CD4-positive, alpha-beta T cell treated with Interleukin-21 for 1 hour (primary cell): ENCODE measurements around the gene MPHOSPH10.
"Not testable (repeated sequence)": the region's sequence is repeated elsewhere in the genome, so short reads cannot be mapped to it uniquely, and the experiment has no call there.

Experiments used
- DNase-seq: peaks from one replicate; pipeline ENCODE4 v3.0.0-alpha.2; 2020

Gene MPHOSPH10

DNA sequence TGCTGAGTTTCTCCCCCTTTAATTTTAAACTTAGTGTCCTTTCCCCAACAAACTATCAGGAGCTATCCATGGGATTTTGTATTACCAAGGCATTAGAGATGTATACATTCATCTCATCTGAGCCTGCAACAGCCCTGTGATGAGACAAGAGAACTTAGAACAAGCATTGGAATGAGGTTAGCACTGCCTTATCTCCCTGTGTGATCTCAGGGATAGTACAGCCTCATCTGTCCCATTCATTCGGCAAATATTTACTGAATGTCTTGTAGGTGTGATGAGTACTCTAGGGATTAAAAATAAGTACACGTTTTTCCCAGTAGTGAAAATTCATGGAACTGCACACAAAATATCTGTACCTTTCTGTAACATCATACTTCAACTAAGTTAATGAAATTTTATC, 50.9 kb downstream of the MPHOSPH10 start:
- DNase-seq = no peak

DNA sequence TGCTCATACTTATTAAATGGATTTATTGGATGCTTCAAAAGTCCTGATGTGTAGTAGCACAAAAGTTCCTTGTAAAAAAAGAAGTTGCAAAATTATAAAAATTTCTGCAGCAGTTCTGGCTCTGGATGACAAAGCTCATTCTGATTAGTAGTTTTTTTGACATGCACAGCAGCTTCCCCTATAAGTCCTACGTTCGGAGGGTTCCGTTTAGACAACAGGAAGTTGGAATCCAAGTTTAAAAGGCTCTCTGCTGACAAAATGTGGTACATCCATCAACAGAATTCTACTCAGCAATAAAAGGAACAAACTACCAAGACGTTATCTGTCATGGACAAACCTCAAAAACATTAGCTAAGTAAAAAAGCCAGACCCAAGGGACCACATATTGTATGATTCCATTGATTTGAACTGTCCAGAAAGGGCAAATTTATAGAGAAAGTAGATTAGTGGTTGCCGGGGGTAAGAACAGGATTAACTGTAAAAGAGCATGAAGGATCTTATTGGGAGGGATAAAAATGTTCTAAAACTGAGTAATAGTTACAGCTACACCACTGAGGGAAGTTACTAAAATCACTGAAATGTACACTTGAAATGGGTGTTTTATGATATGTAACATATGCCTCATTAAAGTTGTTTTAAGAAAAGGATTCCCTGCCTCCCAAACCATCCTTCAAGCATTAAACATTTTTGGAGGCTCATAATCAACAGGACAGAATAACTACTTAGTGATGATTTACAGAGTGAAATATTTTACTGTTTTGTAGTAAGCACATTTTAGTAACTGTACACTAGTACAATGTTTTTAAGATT, 53.1 kb downstream of the MPHOSPH10 start:
- not testable (repeated sequence) for DNase-seq

DNA sequence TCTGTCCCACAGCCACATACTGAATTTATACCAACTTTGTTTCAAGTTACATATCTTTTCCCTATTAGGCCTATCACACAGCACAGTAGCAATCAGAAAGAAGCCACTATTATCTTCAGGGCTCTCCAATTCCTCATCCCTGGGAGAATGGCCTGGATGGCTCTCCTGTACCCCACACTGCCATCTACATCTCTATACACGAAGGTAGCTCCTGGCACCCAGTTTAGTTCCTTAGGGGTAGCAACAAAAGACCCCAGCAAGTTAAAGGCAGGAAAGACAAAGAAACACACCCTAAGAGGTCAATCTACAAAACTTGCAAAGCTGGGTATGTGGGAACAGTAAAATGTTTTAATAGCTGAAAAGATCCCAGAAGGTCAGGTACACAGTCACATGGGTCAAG, 56.5 kb downstream of the MPHOSPH10 start:
- DNase-seq = no peak

DNA sequence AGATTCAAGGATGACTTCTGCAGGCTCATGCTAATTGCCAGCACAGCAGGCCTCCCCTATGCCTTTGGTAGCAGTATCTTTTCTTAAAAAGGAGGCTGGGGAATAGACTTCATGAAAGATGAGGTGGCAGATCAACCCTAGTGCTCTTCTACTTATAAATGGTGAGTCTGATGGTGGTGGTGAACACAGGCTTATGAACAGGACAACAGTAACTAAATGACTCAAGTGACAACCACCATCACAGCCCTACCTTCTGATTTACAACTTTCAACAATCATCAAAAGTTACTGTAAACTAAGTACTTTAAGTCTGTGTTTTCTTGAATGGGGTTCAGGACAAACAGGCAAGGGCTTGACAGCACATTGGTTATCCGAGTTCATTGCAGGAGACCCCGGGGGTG, 57.2 kb downstream of the MPHOSPH10 start:
- DNase-seq = no peak

DNA sequence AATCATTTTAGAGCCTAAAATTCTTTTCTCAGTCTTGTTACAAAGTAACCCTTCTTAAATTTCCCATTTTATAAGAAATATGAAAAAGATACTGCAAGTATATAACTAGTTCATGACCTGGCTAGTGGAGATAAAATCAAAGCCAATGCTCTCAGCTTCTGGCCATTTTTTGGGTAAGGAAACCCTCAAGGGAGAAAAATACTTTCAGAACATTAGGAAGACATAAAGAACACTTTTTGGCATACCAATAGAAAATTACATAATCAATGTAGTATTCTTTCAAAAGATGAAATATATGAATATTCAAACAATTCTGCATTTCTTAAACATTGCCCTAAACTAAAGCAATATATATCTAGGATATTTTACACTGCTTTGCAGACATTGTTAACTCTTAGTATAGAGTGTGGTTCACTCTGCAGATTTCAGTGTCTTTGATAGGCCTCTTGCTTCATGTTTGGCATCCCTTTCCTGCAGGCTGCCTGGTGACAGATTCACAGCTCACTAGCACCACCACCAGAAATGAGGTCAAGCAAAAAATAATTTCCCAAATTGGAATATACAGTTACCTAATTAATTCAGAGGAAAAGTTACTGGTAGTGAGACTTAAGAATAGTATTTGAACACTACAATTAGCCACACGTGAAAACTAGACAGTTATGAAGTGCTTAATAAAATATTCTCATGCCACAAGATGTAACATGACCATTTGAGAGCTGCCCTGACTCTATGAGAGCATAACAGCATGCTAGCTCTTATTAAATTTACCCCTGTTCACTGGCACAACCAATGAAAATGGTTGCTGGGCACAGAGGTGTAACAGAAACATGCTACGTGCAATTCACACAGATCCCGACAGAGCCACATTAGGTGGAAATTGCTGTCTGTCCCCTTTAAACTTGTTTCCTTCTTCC, 60.5 kb downstream of the MPHOSPH10 start:
- DNase-seq = no peak

DNA sequence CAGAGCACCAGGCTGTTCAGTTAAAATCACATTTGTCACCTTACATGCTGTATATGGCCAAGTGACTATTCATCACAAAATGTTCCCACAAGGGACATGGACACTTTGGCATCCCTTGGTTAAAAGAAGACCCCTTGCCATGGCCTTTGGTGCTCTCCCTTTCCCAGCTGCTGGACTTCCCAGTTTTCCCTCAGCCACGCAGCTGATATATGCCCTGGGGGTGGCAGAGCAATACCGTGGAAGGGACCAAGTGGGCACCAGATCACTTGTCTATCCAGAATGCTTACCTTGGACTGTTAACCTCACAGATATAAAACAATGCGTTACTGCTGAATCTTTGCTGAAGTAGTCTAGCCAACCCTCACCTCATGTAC, 61.1 kb downstream of the MPHOSPH10 start:
- no peak for DNase-seq
